ENCODE data around the gene FANCL. TPM values are rescaled to one million over a fixed set of nuclear protein-coding genes. Genes with fewer than 3 reads are reported as not detected.

The FANCL gene
- total and polyA plus RNA-seq, 9 of the 15 experiments (the other 6 are each of a cell fraction or from before 2014, with no cell fraction given), result 36.7 to 120 (median 58.5) TPM

DNA sequence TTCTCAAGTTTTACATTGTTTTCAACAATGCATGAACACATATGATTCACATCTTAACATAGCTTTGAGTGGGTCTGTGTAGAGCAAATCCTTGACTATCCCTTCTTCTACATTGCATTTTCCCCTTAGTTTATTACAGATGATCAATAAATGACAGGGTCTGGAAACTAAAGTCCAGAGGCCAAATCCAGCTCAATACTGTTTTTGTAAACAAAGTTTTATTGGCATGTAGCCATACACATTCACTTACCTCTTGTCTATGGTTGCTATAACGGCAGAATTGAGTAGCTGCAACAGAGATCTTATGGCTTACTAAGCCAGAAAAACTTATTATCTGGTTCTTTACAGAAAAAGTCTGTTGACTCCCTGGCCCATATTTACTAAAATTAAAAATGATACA, 12.8 kb downstream of the FANCL start:
- Histone ChIP-seq H3K9me3 (replicated peaks; ENCODE audit: control insufficient read depth, insufficient read depth, low read depth, low read length) (no peaks in the 10 kb centered on the region), H3K4me2 (ENCODE audit: insufficient read depth, low read length) (no peak overlapping the region), H3K9ac (ENCODE audit: insufficient read depth in 1 of 2, low read depth in 2 of 2, low read length in 2 of 2) (no peak overlapping the region), H2AFZ (ENCODE audit: low read depth, low read length) (no peak overlapping the region), H3K4me3 (no peak overlapping the region), H3K36me3 (ENCODE audit: control insufficient read depth, insufficient read depth, low read length) (peaks cover 53% of the 10 kb centered on the region), H3K4me1 (replicated peaks in 1 of 2; ENCODE audit: control insufficient read depth in 2 of 2, insufficient read depth in 2 of 2, low read length in 2 of 2) (no peaks in the 10 kb centered on the region), H3K79me2 (ENCODE audit: control insufficient read depth, insufficient read depth, low read length) (peaks cover 41% of the 10 kb centered on the region), H3K9me1 (ENCODE audit: control insufficient read depth, insufficient read depth, low read length) (no peaks in the 10 kb centered on the region), H3K27ac (ENCODE audit: extremely low read depth, low read depth, low read length) (no peak overlapping the region), H3K27me3 (ENCODE audit: control insufficient read depth in 2 of 2, insufficient read depth in 2 of 2, low read length in 2 of 2) (no peaks in the 10 kb centered on the region), H4K20me1 (replicated peaks; ENCODE audit: control insufficient read depth, insufficient read depth, low read length) (no peaks in the 10 kb centered on the region)
- in situ Hi-C loops (cut with MboI), result no loop called here
- ChIA-PET POLR2A (no interaction called here), CTCF (ENCODE audit: low intra/inter-chr PET ratio) (interaction anchor here (0.6 kb wide), 1 partner anchor 11 kb away, joined by 6 read pairs; no protein-coding TSS in a partner anchor)
- 67% methylated on average over 1 of the region's 1 CpG for WGBS (ENCODE audit: insufficient coverage, low coverage, missing lambda C conversion rate)
- ATAC-seq, result no peak
- FAIRE-seq, result no peak
- intact Hi-C loops (cut with micrococcal nuclease), result no loop called here
- no TSS peak for BruUV-seq (replicated peaks)
- DNase-seq (ENCODE audit: extremely low read depth in 1 of 4, low spot score in 3 of 4), result no peak
- no peak for TF ChIP-seq ETV5 (CRISPR knock-in tag; IDR thresholded peaks at IDR 0.05; ENCODE audit: low read depth)
- TF ChIP-seq ARID2 (IDR thresholded peaks at IDR 0.05), result no peak
- TF ChIP-seq C11orf30 (IDR thresholded peaks at IDR 0.05; ENCODE audit: low read depth), result no peak
- no peak for TF ChIP-seq NFE2L1 (tag; IDR thresholded peaks at IDR 0.05; ENCODE audit: borderline replicate concordance, low read depth)
- no peak for TF ChIP-seq PRPF4 (IDR thresholded peaks at IDR 0.05; ENCODE audit: insufficient read depth, low read depth, low read length, poor library complexity, severe bottlenecking)
- no peak for TF ChIP-seq GATAD2A (IDR thresholded peaks at IDR 0.05)
- TF ChIP-seq SP1 (CRISPR knock-in tag; IDR thresholded peaks at IDR 0.05), result no peak
- no peak for TF ChIP-seq AFF1 (IDR thresholded peaks at IDR 0.05; ENCODE audit: low read depth in 1 of 2, partially characterized antibody in 2 of 2)
- TF ChIP-seq ZNF589 (CRISPR knock-in tag; IDR thresholded peaks at IDR 0.05; ENCODE audit: low read depth), result no peak
- TF ChIP-seq CSDE1 (IDR thresholded peaks at IDR 0.05), result no peak
- TF ChIP-seq HLTF (IDR thresholded peaks at IDR 0.05), result no peak
- TF ChIP-seq BRCA1 (IDR thresholded peaks at IDR 0.05), result no peak
- no peak for TF ChIP-seq BRCA1 (CRISPR knock-in tag; IDR thresholded peaks at IDR 0.05)

All from K562 (cell line).